ENCODE results near the gene GTF3C4.

- TF ChIP-seq CTCF (conservative IDR thresholded peaks at IDR 0.05; ENCODE audit: low read depth in 2 of 2) (no peak), REST (IDR thresholded peaks at IDR 0.05; ENCODE audit: unreplicated experiment) (no peak), EZH2phosphoT487 (IDR thresholded peaks at IDR 0.05; ENCODE audit: unreplicated experiment) (no peak), EZH2 (IDR thresholded peaks at IDR 0.05; ENCODE audit: low read depth, unreplicated experiment) (no peak), CREB1 (CRISPR knock-in tag; IDR thresholded peaks at IDR 0.05; ENCODE audit: low read depth) (no peak)
These were observed 24.6 kb upstream of the GTF3C4 start for GRCh38 chr9:132645711-132646110.

Data from GM23338 (cell line).